ENCODE results near the gene SRGAP2B. TPM values are rescaled to one million over a fixed set of nuclear protein-coding genes. Genes with fewer than 3 reads are reported as not detected.
"Not testable (repeated sequence)": the region's sequence is repeated elsewhere in the genome, so short reads cannot be mapped to it uniquely, and the experiment has no call there.

SRGAP2B gene
- total RNA-seq, 2 experiments from 2014 or later = 21.8 to 25.3 TPM

GRCh38 chr1:144995833-144996410, 99.2 kb downstream of the SRGAP2B start:
- H3K27me3 Mint-ChIP-seq; DNase-seq; intact Hi-C loops (cut with micrococcal nuclease); H3K4me1 Mint-ChIP-seq (ENCODE audit: low read depth); H3K9me3 Mint-ChIP-seq; POLR2A ChIA-PET; H3K4me3 Mint-ChIP-seq; H3K36me3 Mint-ChIP-seq; CTCF ChIA-PET; H3K27ac Mint-ChIP-seq: not testable (repeated sequence)

- POLR2A ChIA-PET; DNase-seq; H3K36me3 Mint-ChIP-seq; H3K4me1 Mint-ChIP-seq (ENCODE audit: low read depth); H3K4me3 Mint-ChIP-seq; H3K27ac Mint-ChIP-seq; H3K27me3 Mint-ChIP-seq; CTCF ChIA-PET; intact Hi-C loops (cut with micrococcal nuclease); H3K9me3 Mint-ChIP-seq: not testable (repeated sequence)
Measured at GRCh38 chr1:144992915-144993314, 102.2 kb downstream of the SRGAP2B start.

- DNase-seq; H3K4me3 Mint-ChIP-seq; H3K9me3 Mint-ChIP-seq; H3K27ac Mint-ChIP-seq; intact Hi-C loops (cut with micrococcal nuclease); H3K4me1 Mint-ChIP-seq (ENCODE audit: low read depth); POLR2A ChIA-PET; H3K36me3 Mint-ChIP-seq; H3K27me3 Mint-ChIP-seq; CTCF ChIA-PET: not testable (repeated sequence)
Measured at GRCh38 chr1:144990611-144991010, 104.5 kb downstream of the SRGAP2B start.

GRCh38 chr1:144987131-144987530, 108.0 kb downstream of the SRGAP2B start:
- H3K27me3 Mint-ChIP-seq; DNase-seq; H3K27ac Mint-ChIP-seq; intact Hi-C loops (cut with micrococcal nuclease); H3K4me3 Mint-ChIP-seq; POLR2A ChIA-PET; H3K36me3 Mint-ChIP-seq; CTCF ChIA-PET; H3K4me1 Mint-ChIP-seq (ENCODE audit: low read depth); H3K9me3 Mint-ChIP-seq: not testable (repeated sequence)

- POLR2A ChIA-PET; H3K4me1 Mint-ChIP-seq (ENCODE audit: low read depth); H3K4me3 Mint-ChIP-seq; H3K9me3 Mint-ChIP-seq; intact Hi-C loops (cut with micrococcal nuclease); H3K27ac Mint-ChIP-seq; DNase-seq; H3K27me3 Mint-ChIP-seq; H3K36me3 Mint-ChIP-seq; CTCF ChIA-PET: not testable (repeated sequence)
Measured at GRCh38 chr1:144986171-144986860, 108.8 kb downstream of the SRGAP2B start.

GRCh38 chr1:144985550-144986170, 109.5 kb downstream of the SRGAP2B start:
- CTCF ChIA-PET; H3K4me3 Mint-ChIP-seq; H3K36me3 Mint-ChIP-seq; H3K27me3 Mint-ChIP-seq; intact Hi-C loops (cut with micrococcal nuclease); DNase-seq; H3K27ac Mint-ChIP-seq; H3K4me1 Mint-ChIP-seq (ENCODE audit: low read depth); H3K9me3 Mint-ChIP-seq; POLR2A ChIA-PET: not testable (repeated sequence)

- H3K4me3 Mint-ChIP-seq; H3K4me1 Mint-ChIP-seq (ENCODE audit: low read depth); intact Hi-C loops (cut with micrococcal nuclease); POLR2A ChIA-PET; H3K27me3 Mint-ChIP-seq; CTCF ChIA-PET; H3K36me3 Mint-ChIP-seq; H3K27ac Mint-ChIP-seq; DNase-seq; H3K9me3 Mint-ChIP-seq: not testable (repeated sequence)
Measured at GRCh38 chr1:144982802-144983525, 112.2 kb downstream of the SRGAP2B start.

- H3K4me1 Mint-ChIP-seq (ENCODE audit: low read depth); DNase-seq; H3K9me3 Mint-ChIP-seq; H3K27ac Mint-ChIP-seq; CTCF ChIA-PET; H3K27me3 Mint-ChIP-seq; intact Hi-C loops (cut with micrococcal nuclease); H3K4me3 Mint-ChIP-seq; H3K36me3 Mint-ChIP-seq; POLR2A ChIA-PET: not testable (repeated sequence)
Measured at GRCh38 chr1:144981157-144981556, 114.0 kb downstream of the SRGAP2B start.

GRCh38 chr1:144979960-144980595, 115.0 kb downstream of the SRGAP2B start:
- CTCF ChIA-PET; DNase-seq; H3K4me3 Mint-ChIP-seq; H3K9me3 Mint-ChIP-seq; H3K27ac Mint-ChIP-seq; H3K4me1 Mint-ChIP-seq (ENCODE audit: low read depth); H3K27me3 Mint-ChIP-seq; H3K36me3 Mint-ChIP-seq; intact Hi-C loops (cut with micrococcal nuclease); POLR2A ChIA-PET: not testable (repeated sequence)

GRCh38 chr1:144977856-144978255, 117.3 kb downstream of the SRGAP2B start:
- H3K4me1 Mint-ChIP-seq (ENCODE audit: low read depth); H3K36me3 Mint-ChIP-seq; CTCF ChIA-PET; H3K27ac Mint-ChIP-seq; H3K9me3 Mint-ChIP-seq; DNase-seq; H3K4me3 Mint-ChIP-seq; POLR2A ChIA-PET; H3K27me3 Mint-ChIP-seq; intact Hi-C loops (cut with micrococcal nuclease): not testable (repeated sequence)

- intact Hi-C loops (cut with micrococcal nuclease); DNase-seq; H3K36me3 Mint-ChIP-seq; POLR2A ChIA-PET; H3K9me3 Mint-ChIP-seq; H3K27me3 Mint-ChIP-seq; CTCF ChIA-PET; H3K27ac Mint-ChIP-seq; H3K4me1 Mint-ChIP-seq (ENCODE audit: low read depth); H3K4me3 Mint-ChIP-seq: not testable (repeated sequence)
Measured at GRCh38 chr1:144971936-144972335, 123.2 kb downstream of the SRGAP2B start.

GRCh38 chr1:144966488-144966887, 128.6 kb downstream of the SRGAP2B start:
- H3K27me3 Mint-ChIP-seq; H3K9me3 Mint-ChIP-seq; H3K36me3 Mint-ChIP-seq; CTCF ChIA-PET; H3K4me1 Mint-ChIP-seq (ENCODE audit: low read depth); intact Hi-C loops (cut with micrococcal nuclease); POLR2A ChIA-PET; DNase-seq; H3K4me3 Mint-ChIP-seq; H3K27ac Mint-ChIP-seq: not testable (repeated sequence)
